ENCODE data around the gene SPRYD4. TPM values are rescaled to one million over a fixed set of nuclear protein-coding genes. Genes with fewer than 3 reads are reported as not detected.
"Not testable (repeated sequence)": the region's sequence is repeated elsewhere in the genome, so short reads cannot be mapped to it uniquely, and the experiment has no call there.

The SPRYD4 gene
- total RNA-seq, 2 donors from 2014 or later = 5.8 to 6.4 TPM

DNA sequence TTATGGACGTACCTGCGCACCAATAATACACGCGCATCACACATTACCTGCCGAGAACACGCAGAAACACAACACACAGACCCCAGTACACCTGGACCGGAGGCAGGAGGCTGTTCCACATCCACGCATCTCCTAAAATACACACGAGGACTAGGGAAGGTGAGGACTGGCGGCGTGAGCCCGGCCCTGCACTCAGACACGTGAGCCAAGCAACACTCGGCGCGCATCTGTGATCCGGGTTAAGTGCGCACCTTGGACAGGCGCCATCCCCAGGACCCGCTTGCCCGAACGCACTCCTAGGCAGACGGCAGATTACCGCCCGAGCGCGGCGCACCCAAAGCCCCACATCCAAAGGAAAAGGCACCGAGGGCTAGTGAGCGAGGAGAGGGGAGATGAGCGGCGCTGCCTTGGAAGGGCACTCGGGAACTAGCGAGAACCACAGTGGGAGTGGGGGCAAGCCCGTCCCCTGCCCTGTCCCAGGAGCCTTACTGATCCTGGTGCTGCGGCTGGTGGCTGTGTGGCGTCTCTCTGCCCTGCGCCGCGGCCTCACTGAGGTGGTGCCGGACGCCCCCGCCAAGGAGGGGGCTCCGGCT is 19.2 kb downstream of the SPRYD4 start:
- Mint-ChIP-seq H3K4me1 (peaks cover 10% of the 10 kb centered on the region), H3K27ac (no peak overlapping the region), H3K27me3 (peaks cover 5% of the 10 kb centered on the region), H3K4me3 (peak overlapping the region; percentile 80), H3K36me3 (ENCODE audit: low read depth) (no peaks in the 10 kb centered on the region)
- DNase-seq (peak in 1 of 3 donors; percentile 21), ATAC-seq (peak; percentile 24)
- H3K9me3 ChIP-seq (ENCODE audit: control insufficient read depth, low read length, poor library complexity, severe bottlenecking) = no peaks in the 10 kb centered on the region

DNA sequence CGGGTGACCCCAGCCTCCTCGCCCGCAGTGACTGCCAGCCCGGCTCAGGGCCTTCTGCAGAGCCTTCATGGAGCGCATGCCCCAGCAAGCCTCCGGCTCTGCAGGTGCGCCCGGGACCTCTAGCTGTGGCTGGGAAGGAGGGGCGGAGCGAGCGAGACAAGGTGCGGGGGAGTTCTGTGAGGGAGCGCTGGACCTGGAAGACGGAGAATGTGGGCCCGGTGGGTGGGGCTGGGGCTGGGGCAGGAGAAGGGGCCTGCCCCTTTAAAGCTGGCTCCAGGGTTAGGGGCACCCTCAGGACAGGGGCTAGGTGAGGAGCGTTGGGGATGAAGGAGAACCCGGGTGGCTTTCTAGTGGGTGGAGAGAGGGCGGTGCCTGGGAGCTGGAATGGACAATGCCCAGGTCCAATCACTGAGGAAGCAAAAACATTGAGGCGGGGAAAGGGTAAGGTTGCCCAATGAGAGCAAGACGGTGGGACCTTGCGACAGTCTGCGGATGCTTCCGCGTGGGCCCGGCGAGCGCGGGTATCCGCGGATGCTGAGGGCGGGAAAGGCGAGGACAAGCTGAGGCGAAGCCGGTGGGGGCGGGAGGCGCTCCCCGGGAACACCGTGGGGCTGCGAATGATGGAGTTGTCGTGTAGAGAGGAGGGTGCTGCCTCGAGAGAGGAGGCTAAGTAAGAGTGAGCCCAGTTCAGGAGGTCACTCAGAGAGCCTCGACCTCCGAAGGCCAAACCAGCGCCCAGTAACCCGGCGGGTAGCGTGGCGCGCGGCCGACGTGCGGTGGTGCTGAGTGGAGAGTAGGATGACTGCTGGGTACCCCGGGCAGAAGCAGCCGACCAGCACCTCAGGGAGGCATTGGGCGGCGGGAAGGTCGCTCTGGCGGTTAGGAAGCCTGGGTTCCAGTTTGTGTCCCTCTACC is 19.9 kb downstream of the SPRYD4 start, which contains the start of gene GLS2:
TSS of gene GLS2 (minus strand) at position 121 of the 915 bp plus-strand sequence. CDS start at position 78, 43 bp downstream.
- peak; percentile 97 for ATAC-seq
- Mint-ChIP-seq H3K4me1 (peaks cover 10% of the 10 kb centered on the region), H3K27me3 (peaks cover 5% of the 10 kb centered on the region)

DNA sequence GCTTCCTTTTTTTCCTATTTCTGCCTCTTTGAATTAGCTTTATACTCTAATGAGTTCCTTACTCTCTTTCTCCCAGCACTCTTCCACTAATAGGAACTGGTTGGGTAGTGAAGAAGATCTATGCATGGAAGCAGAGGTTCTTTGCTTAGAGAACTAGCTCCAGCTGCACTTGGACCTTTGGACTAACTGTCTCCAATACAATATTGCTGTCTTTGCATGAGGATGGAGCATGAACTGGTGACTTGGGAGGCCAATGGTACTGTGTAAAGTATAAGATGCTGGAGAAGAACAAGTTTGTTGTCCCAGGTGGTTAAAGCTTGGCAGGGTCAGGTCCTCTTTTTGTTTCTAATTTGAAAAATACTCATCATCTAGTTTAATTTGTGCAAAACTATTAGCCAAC is 22.0 kb downstream of the SPRYD4 start:
- Mint-ChIP-seq H3K27ac (no peak overlapping the region), H3K36me3 (ENCODE audit: low read depth) (no peaks in the 10 kb centered on the region), H3K4me1 (peaks cover 10% of the 10 kb centered on the region), H3K4me3 (no peak overlapping the region), H3K27me3 (peaks cover 5% of the 10 kb centered on the region)
- ATAC-seq (no peak), DNase-seq (no peak)
- no peaks in the 10 kb centered on the region for H3K9me3 ChIP-seq (ENCODE audit: control insufficient read depth, low read length, poor library complexity, severe bottlenecking)

More for the DNA sequence above, 19.9 kb downstream of the SPRYD4 start, which contains the start of gene GLS2:
- DNase-seq = peak; percentile 43 to 60 (median 59)
- Mint-ChIP-seq H3K4me3 (peak within 1 kb of the TSS; percentile 80), H3K36me3 (ENCODE audit: low read depth) (no peaks in the 10 kb centered on the region), H3K27ac (no peak within 1 kb of the TSS)
- no peaks in the 10 kb centered on the region for H3K9me3 ChIP-seq (ENCODE audit: control insufficient read depth, low read length, poor library complexity, severe bottlenecking)

DNA sequence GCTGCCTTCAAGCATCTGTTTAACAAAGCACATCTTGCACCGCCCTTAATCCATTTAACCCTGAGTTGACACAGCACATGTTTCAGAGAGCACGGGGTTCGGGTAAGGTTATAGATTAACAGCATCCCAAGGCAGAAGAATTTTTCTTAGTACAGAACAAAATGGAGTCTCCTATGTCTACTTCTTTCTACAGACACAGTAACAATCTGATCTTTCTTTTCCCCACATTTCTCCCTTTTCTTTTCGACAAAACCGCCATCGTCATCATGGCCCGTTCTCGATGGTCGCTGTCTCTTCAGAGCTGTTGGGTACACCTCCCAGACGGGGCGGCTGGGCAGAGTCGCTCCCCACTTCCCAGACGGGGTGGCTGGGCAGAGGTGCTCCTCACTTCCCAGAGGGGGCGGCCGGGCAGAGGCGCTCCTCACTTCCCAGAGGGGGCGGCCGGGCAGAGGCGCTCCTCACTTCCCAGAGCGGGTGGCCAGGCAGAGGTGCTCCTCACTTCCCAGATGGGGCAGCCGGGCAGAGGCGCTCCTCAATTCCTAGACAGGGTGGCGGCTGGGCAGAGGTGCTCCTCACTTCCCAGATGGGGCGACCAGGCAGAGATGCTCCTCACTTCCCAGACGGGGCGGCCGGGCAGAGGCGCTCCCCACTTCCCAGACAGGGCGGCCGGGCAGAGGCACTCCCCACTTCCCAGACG is 25.2 kb downstream of the SPRYD4 start:
- not testable (repeated sequence) for H3K9me3 ChIP-seq (ENCODE audit: control insufficient read depth, low read length, poor library complexity, severe bottlenecking); ATAC-seq; H3K4me1 Mint-ChIP-seq; H3K36me3 Mint-ChIP-seq (ENCODE audit: low read depth); H3K27ac Mint-ChIP-seq; H3K27me3 Mint-ChIP-seq; DNase-seq; H3K4me3 Mint-ChIP-seq

DNA sequence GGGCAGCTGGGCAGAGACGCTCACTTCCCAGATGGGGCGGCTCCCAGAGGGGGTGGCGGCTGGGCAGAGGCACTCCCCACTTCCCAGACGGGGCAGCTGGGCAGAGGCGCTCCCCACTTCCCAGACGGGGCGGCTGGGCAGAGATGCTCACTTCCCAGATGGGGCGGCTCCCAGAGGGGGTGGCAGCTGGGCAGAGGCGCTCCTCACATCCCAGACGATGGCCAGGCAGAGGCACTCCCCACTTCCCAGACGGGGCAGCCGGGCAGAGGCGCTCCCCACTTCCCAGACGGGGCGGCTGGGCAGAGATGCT is 25.7 kb downstream of the SPRYD4 start:
- not testable (repeated sequence) for ATAC-seq; DNase-seq; H3K27ac Mint-ChIP-seq; H3K36me3 Mint-ChIP-seq (ENCODE audit: low read depth); H3K4me1 Mint-ChIP-seq; H3K27me3 Mint-ChIP-seq; H3K9me3 ChIP-seq (ENCODE audit: control insufficient read depth, low read length, poor library complexity, severe bottlenecking); H3K4me3 Mint-ChIP-seq

DNA sequence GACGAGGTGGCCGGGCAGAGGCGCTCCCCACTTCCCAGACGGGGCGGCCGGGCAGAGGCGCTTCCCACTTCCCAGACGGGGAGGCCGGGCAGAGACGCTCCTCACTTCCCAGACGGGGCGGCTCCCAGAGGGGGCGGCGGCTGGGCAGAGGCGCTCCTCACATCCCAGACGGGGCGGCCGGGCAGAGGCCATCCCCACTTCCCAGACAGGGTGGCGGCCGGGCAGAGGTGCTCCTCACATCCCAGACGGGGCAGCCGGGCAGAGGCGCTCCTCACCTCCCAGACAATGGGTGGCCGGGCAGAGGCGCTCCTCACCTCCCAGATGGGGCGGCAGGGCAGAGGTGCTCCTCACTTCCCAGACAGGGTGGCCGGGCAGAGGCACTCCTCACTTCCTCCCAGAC is 26.1 kb downstream of the SPRYD4 start:
- H3K4me3 Mint-ChIP-seq; DNase-seq; H3K27ac Mint-ChIP-seq; ATAC-seq; H3K27me3 Mint-ChIP-seq; H3K4me1 Mint-ChIP-seq; H3K36me3 Mint-ChIP-seq (ENCODE audit: low read depth); H3K9me3 ChIP-seq (ENCODE audit: control insufficient read depth, low read length, poor library complexity, severe bottlenecking): not testable (repeated sequence)

DNA sequence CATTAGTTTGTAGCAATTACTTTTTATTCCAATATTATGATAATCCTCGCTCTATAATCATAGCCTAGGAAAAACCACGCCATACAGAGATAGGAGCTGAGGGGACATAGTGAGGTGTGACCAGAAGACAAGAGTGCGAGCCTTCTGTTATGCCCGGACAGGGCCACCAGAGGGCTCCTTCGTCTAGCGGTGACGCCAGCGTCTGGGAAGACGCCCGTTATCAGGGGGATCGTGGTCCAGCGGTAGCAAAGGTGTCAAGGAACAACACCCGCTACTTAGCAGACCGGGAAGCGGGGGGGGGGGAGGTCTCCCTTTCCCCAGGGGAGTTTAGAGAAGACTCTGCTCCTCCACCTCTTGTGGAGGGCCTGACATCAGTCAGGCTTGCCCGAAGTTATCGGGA is 28.3 kb downstream of the SPRYD4 start:
- DNase-seq = peak; percentile 22 to 53 (median 29)
- H3K4me3 Mint-ChIP-seq = not testable (repeated sequence)

DNA sequence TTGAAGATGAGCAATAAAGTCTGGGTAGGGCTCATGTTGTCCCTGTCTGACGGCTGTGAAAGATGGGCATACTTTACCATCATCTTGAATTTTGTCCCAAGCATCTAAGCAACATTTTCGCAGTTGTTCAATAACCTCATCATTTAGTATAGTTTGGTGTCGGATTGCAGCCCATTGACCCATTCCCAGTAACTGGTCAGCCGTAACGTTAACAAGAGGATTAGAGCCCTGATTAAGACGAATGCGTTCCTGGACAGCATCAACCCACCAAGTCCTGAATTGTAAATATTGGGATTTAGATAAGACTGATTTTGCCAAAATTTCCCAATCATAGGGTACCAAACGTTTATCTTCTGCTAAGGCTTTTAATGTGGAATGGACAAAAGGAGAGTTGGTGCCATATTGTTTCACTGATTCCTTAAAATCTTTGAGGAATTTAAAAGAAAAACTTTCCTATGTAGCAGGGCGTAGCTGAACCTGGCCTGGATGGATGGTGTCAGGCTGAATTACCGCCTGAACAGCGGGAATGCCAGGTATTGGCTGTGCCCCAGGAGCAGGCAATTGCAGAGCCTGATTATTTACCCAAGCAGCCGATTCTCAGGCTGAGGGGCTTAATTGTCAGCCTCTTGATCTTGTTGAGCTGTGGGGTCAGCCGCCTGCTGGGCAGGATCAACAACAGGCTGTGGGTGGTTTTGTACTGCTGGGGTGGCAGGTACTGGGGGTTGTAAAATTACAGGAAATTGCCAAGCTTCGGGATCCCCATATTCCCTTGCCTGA is 29.9 kb downstream of the SPRYD4 start:
- H3K9me3 ChIP-seq (ENCODE audit: control insufficient read depth, low read length, poor library complexity, severe bottlenecking); H3K27ac Mint-ChIP-seq; ATAC-seq; H3K4me1 Mint-ChIP-seq; H3K27me3 Mint-ChIP-seq; H3K36me3 Mint-ChIP-seq (ENCODE audit: low read depth); H3K4me3 Mint-ChIP-seq; DNase-seq: not testable (repeated sequence)

More for the DNA sequence above, 28.3 kb downstream of the SPRYD4 start:
- H3K27ac Mint-ChIP-seq; ATAC-seq; H3K4me1 Mint-ChIP-seq; H3K36me3 Mint-ChIP-seq (ENCODE audit: low read depth); H3K9me3 ChIP-seq (ENCODE audit: control insufficient read depth, low read length, poor library complexity, severe bottlenecking); H3K27me3 Mint-ChIP-seq: not testable (repeated sequence)

DNA sequence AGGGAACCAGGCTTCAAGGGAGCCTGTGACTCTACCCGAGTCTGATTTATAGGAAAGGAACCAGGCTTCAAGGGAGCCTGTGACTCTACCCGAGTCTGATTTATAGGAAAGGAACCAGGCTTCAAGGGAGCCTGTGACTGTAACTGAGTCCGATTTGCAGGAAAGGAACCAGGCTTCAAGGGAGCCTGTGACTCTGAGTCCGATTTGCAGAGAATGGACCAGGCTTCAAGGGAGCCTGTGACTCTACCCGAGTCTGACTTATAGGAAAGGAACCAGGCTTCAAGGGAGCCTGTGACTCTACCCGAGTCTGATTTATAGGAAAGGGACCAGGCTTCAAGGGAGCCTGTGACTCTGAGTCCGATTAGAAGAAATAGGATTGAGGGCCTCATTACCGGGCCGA is 31.1 kb downstream of the SPRYD4 start:
- DNase-seq = not testable (repeated sequence)

DNA sequence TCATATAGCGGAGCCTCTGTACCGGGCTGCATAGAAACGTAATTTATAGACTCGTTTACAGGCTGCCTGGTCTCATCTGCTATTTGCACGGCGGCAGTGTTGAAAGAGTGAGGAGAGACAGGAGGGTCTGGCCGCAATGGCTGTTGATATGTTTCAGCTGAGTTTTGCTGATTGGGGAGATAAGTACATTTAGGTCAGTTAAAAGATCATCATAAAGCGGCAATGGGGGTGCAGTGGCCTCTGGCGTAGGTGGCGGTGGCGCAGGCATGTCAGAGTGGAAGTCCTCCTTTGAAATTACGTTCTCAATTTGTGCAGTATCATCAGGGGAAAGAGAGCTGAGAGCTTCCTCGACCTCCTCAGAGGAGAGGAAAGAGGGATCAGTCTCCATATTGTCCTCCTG is 31.5 kb downstream of the SPRYD4 start:
- DNase-seq; H3K9me3 ChIP-seq (ENCODE audit: control insufficient read depth, low read length, poor library complexity, severe bottlenecking); H3K4me1 Mint-ChIP-seq; H3K36me3 Mint-ChIP-seq (ENCODE audit: low read depth); ATAC-seq; H3K27ac Mint-ChIP-seq: not testable (repeated sequence)
- peaks cover 12% of the 10 kb centered on the region for H3K27me3 Mint-ChIP-seq
- H3K4me3 Mint-ChIP-seq = peak overlapping the region; percentile 25

More for the DNA sequence above, 31.1 kb downstream of the SPRYD4 start:
- H3K9me3 ChIP-seq (ENCODE audit: control insufficient read depth, low read length, poor library complexity, severe bottlenecking); H3K36me3 Mint-ChIP-seq (ENCODE audit: low read depth); H3K4me3 Mint-ChIP-seq; ATAC-seq; H3K27ac Mint-ChIP-seq; H3K4me1 Mint-ChIP-seq: not testable (repeated sequence)
- peaks cover 12% of the 10 kb centered on the region for H3K27me3 Mint-ChIP-seq

DNA sequence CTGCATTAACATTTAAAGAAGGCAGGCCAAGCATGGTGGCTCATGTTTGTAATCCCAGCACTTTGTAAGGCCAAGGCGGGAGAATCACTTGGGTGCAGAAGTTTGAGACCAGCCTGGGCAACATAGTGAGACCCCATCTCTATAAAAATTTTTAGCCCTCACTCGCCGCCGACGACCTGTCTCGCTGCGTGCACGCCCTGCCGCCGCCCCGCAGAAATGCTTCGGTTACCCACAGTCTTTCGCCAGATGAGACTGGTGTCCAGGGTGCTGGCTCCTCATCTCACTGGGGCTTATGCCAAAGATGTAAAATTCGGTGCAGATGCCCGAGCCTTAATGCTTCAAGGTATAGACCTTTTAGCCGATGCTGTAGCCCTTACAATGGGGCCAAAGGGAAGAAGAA is 42.4 kb downstream of the SPRYD4 start:
- H3K4me1 Mint-ChIP-seq = peaks cover 4% of the 10 kb centered on the region
- no peaks in the 10 kb centered on the region for H3K36me3 Mint-ChIP-seq (ENCODE audit: low read depth)
- no peak overlapping the region for H3K4me3 Mint-ChIP-seq
- no peaks in the 10 kb centered on the region for H3K9me3 ChIP-seq (ENCODE audit: control insufficient read depth, low read length, poor library complexity, severe bottlenecking)
- no peak overlapping the region for H3K27ac Mint-ChIP-seq
- H3K27me3 Mint-ChIP-seq = peaks cover 19% of the 10 kb centered on the region
- DNase-seq (no peak), ATAC-seq (no peak)

DNA sequence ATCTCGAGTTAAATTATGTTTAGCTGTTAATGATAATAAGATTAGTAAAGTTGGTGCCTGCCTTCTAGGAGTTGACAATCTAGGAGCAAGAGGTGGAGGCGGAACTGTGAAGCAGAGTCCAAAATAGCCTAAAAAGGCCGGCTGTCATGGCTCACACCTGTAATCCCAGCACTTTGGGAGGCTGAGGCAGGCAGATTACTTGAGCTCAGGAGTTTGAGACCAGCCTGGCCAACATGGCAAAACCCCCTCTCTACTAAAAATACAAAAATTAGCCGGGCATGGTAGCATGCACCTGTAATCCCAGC is 45.6 kb downstream of the SPRYD4 start:
- not testable (repeated sequence) for H3K36me3 Mint-ChIP-seq (ENCODE audit: low read depth); DNase-seq; ATAC-seq; H3K9me3 ChIP-seq (ENCODE audit: control insufficient read depth, low read length, poor library complexity, severe bottlenecking); H3K27ac Mint-ChIP-seq; H3K4me3 Mint-ChIP-seq; H3K4me1 Mint-ChIP-seq
- H3K27me3 Mint-ChIP-seq = peaks cover 19% of the 10 kb centered on the region

DNA sequence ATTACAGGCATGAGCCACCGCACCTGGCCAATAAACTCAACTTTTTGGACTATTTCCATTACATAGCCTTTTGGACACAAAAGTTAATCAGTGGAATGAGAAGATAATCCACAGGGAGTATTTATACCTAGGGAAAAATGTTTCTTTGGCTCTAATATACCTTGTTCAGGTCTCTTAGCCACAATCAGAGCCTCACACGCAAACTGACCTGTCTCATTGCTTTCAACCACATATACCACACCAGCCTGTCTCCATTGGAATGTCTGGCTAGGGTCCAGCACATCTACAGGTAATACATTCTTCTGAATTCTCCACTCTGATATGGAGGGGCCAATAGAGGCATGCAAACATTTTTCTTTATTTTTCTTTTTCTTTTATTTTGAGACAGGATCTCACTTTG is 49.5 kb downstream of the SPRYD4 start:
- no peak overlapping the region for H3K27ac Mint-ChIP-seq
- no peak overlapping the region for H3K4me3 Mint-ChIP-seq
- ATAC-seq = no peak
- peaks cover under 1% of the 10 kb centered on the region for H3K36me3 Mint-ChIP-seq (ENCODE audit: low read depth)
- peaks cover 3% of the 10 kb centered on the region for H3K27me3 Mint-ChIP-seq
- peaks cover 21% of the 10 kb centered on the region for H3K4me1 Mint-ChIP-seq
- no peaks in the 10 kb centered on the region for H3K9me3 ChIP-seq (ENCODE audit: control insufficient read depth, low read length, poor library complexity, severe bottlenecking)
- DNase-seq = no peak

Measured in T-helper 17 cell (primary cell).